ENCODE measurements around the gene MMP10. TPM values are rescaled to one million over a fixed set of nuclear protein-coding genes. Genes with fewer than 3 reads are reported as not detected.
"Not testable (repeated sequence)": the region's sequence is repeated elsewhere in the genome, so short reads cannot be mapped to it uniquely, and the experiment has no call there.

MMP10 gene
- total RNA-seq, 2 donors from 2014 or later = not detected

- Histone ChIP-seq H3K4me3 (no peak overlapping the region), H3K4me1 (ENCODE audit: control insufficient read depth in 1 of 2, low read depth in 2 of 2) (no peaks in the 10 kb centered on the region), H3K36me3 (no peaks in the 10 kb centered on the region), H3K27ac (no peak overlapping the region), H3K9me3 (no peaks in the 10 kb centered on the region), H3K27me3 (replicated peaks; ENCODE audit: insufficient read depth) (no peaks in the 10 kb centered on the region)
- no peak for TF ChIP-seq CTCF (IDR thresholded peaks at IDR 0.05)
- ATAC-seq (ENCODE audit: insufficient number of reproducible peaks, low FRiP score, low read depth) (no peak), DNase-seq (ENCODE audit: low spot score) (no peak)
Observed at GRCh38 chr11:102749101-102749722, 31.2 kb downstream of the MMP10 start.

GRCh38 chr11:102746746-102747578, 33.5 kb downstream of the MMP10 start:
- H3K27me3 ChIP-seq (replicated peaks; ENCODE audit: insufficient read depth); H3K27ac ChIP-seq; H3K9me3 ChIP-seq; ATAC-seq (ENCODE audit: insufficient number of reproducible peaks, low FRiP score, low read depth); H3K4me1 ChIP-seq (ENCODE audit: control insufficient read depth in 1 of 2, low read depth in 2 of 2); H3K36me3 ChIP-seq; DNase-seq (ENCODE audit: low spot score); H3K4me3 ChIP-seq: not testable (repeated sequence)

GRCh38 chr11:102734650-102735049, 45.8 kb downstream of the MMP10 start:
- no peak for ATAC-seq (ENCODE audit: insufficient number of reproducible peaks, low FRiP score, low read depth)
- DNase-seq (ENCODE audit: low spot score) = no peak

GRCh38 chr11:102733232-102733875, 47.1 kb downstream of the MMP10 start:
- no peak for DNase-seq (ENCODE audit: low spot score)
- peak; percentile 7 for TF ChIP-seq CTCF (IDR thresholded peaks at IDR 0.05)
- H3K27ac ChIP-seq = no peak overlapping the region
- no peaks in the 10 kb centered on the region for H3K9me3 ChIP-seq
- no peaks in the 10 kb centered on the region for H3K4me1 ChIP-seq (ENCODE audit: control insufficient read depth in 1 of 2, low read depth in 2 of 2)
- no peaks in the 10 kb centered on the region for H3K27me3 ChIP-seq (replicated peaks; ENCODE audit: insufficient read depth)
- ATAC-seq (ENCODE audit: insufficient number of reproducible peaks, low FRiP score, low read depth) = no peak
- no peaks in the 10 kb centered on the region for H3K36me3 ChIP-seq
- no peak overlapping the region for H3K4me3 ChIP-seq

More at GRCh38 chr11:102734650-102735049, 45.8 kb downstream of the MMP10 start:
- no peak for TF ChIP-seq CTCF (IDR thresholded peaks at IDR 0.05)
- no peaks in the 10 kb centered on the region for H3K9me3 ChIP-seq
- H3K4me3 ChIP-seq = no peak overlapping the region
- H3K27me3 ChIP-seq (replicated peaks; ENCODE audit: insufficient read depth) = no peaks in the 10 kb centered on the region
- H3K4me1 ChIP-seq (ENCODE audit: control insufficient read depth in 1 of 2, low read depth in 2 of 2) = no peaks in the 10 kb centered on the region
- H3K36me3 ChIP-seq = no peaks in the 10 kb centered on the region
- no peak overlapping the region for H3K27ac ChIP-seq

GRCh38 chr11:102730944-102731343, 49.5 kb downstream of the MMP10 start:
- not testable (repeated sequence) for ATAC-seq (ENCODE audit: insufficient number of reproducible peaks, low FRiP score, low read depth); DNase-seq (ENCODE audit: low spot score); H3K36me3 ChIP-seq; H3K9me3 ChIP-seq; H3K4me3 ChIP-seq; H3K4me1 ChIP-seq (ENCODE audit: control insufficient read depth in 1 of 2, low read depth in 2 of 2); H3K27me3 ChIP-seq (replicated peaks; ENCODE audit: insufficient read depth); H3K27ac ChIP-seq
